Articular chondrocyte of knee joint (primary cell): ENCODE results near the gene ARL14. TPM values are rescaled to one million over a fixed set of nuclear protein-coding genes. Genes with fewer than 3 reads are reported as not detected.

Experiments
- small RNA-seq: library from RNA; depleted of rRNA; stranded (forward); fragments of <200 nt; gene quantifications from one replicate; pipeline ENCODE3, GENCODE V24; 2012
- total RNA-seq: library from RNA; depleted of rRNA; stranded (reverse); fragments of >200 nt; gene quantifications from 2 replicates; pipeline ENCODE4 v1.2.3, GENCODE V29; 2012

Gene ARL14
- total RNA-seq: 0.11 TPM in 1 of 2 replicates, not detected in the other

GRCh38 chr3:160676547-160677303 lies at the start of gene ARL14:
Gene ARL14 (plus strand): TSS chr3:160677160. CDS start chr3:160677347, 187 bp downstream.

Small RNAs within 50 kb of the gene (small RNA-seq; reads per million reads assigned to genes)
- not detected for gene RF00139

Other genes with a start within 250 kb of the ARL14 start
- gene TRIM59, start 227.4 kb upstream of the ARL14 start, total RNA-seq: 42.9 and 52.5 TPM in 2 replicates
- gene KPNA4, start 111.6 kb upstream of the ARL14 start, total RNA-seq: 42.5 and 44.4 TPM in 2 replicates
- gene PPM1L, start 79.1 kb downstream of the ARL14 start, total RNA-seq: 10.3 and 10.6 TPM in 2 replicates